ENCODE measurements around the gene ARID1B.

DNA sequence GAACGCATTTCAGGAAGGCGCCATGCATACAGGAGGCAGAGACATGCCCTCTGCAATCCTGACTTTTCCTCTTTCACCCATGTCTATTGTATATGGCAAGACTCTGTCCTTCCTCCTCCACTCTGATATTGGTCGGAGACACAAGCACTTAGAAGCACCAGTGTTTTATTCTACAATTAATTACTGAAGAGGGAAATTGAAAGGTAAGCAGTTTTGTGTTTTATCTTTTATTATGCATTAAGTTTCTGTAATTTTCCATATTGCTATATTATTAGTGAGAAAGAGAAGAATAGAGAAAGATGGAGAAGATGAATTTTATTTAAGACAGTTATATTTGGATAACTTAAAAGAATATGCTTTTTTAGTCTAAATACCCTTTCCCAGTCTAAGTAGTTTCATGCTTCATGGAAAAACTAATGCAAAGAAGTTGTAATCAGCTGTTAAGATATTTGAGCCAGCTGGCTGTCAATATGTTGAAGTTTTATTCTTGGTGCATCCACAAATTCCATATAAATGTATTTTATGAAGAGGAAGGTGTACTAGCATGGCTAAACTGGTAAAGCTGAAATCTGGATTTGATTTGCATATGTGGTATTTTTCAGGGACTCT lies 13.6 kb downstream of the ARID1B start:
- TF ChIP-seq GLI4 (tag by site-specific recombination; IDR thresholded peaks at IDR 0.05) = no peak
- TF ChIP-seq YY1 (tag by site-specific recombination; IDR thresholded peaks at IDR 0.05) = no peak
- no peak for TF ChIP-seq ZNF211 (tag by site-specific recombination; IDR thresholded peaks at IDR 0.05; ENCODE audit: low read depth)
- no peak for TF ChIP-seq ZBTB21 (tag by site-specific recombination; IDR thresholded peaks at IDR 0.05)
- no peak for TF ChIP-seq ZFP3 (tag by site-specific recombination; IDR thresholded peaks at IDR 0.05; ENCODE audit: low read depth)
- TF ChIP-seq, protein P1, sequence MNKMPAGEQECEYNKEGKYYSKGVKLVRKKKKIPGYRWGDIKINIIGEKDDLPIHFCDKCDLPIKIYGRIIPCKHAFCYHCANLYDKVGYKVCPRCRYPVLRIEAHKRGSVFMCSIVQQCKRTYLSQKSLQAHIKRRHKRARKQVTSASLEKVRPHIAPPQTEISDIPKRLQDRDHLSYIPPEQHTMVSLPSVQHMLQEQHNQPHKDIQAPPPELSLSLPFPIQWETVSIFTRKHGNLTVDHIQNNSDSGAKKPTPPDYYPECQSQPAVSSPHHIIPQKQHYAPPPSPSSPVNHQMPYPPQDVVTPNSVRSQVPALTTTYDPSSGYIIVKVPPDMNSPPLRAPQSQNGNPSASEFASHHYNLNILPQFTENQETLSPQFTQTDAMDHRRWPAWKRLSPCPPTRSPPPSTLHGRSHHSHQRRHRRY (tag by site-specific recombination; IDR thresholded peaks at IDR 0.05) = no peak
- TF ChIP-seq, protein P2, sequence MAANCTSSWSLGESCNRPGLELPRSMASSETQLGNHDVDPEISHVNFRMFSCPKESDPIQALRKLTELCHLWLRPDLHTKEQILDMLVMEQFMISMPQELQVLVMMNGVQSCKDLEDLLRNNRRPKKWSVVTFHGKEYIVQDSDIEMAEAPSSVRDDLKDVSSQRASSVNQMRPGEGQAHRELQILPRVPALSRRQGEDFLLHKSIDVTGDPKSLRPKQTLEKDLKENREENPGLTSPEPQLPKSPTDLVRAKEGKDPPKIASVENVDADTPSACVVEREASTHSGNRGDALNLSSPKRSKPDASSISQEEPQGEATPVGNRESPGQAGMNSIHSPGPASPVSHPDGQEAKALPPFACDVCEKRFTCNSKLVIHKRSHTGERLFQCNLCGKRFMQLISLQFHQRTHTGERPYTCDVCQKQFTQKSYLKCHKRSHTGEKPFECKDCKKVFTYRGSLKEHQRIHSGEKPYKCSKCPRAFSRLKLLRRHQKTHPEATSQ (tag by site-specific recombination; IDR thresholded peaks at IDR 0.05) = no peak

All from HEK293 (cell line).